Measurements from ENCODE around the gene MXRA8.
A peak's percentile ranks its signal among the peaks of the same experiment; 100 is the strongest.
"Not testable (repeated sequence)": the region's sequence is repeated elsewhere in the genome, so short reads cannot be mapped to it uniquely, and the experiment has no call there.

The MXRA8 gene

GRCh38 chr1:1388078-1388472 lies 29.7 kb upstream of the MXRA8 start:
- no peak overlapping the region for H3K27ac ChIP-seq
- TF ChIP-seq CTCF (IDR thresholded peaks at IDR 0.05) (no peak), ZFX (IDR thresholded peaks at IDR 0.05; ENCODE audit: borderline replicate concordance) (no peak)

- TF ChIP-seq CTCF (IDR thresholded peaks at IDR 0.05) (no peak), ZFX (IDR thresholded peaks at IDR 0.05; ENCODE audit: borderline replicate concordance) (no peak)
- H3K27ac ChIP-seq, result no peak overlapping the region
These were observed 29.0 kb upstream of the MXRA8 start for GRCh38 chr1:1387098-1388077.

- H3K27ac ChIP-seq, result no peak overlapping the region
- TF ChIP-seq ZFX (IDR thresholded peaks at IDR 0.05; ENCODE audit: borderline replicate concordance), result no peak
These were observed 27.6 kb upstream of the MXRA8 start for GRCh38 chr1:1385931-1386330.

GRCh38 chr1:1385339-1385738 lies 27.0 kb upstream of the MXRA8 start:
- H3K27ac ChIP-seq, result not testable (repeated sequence)

- no peak for TF ChIP-seq CTCF (IDR thresholded peaks at IDR 0.05)
- TF ChIP-seq ZFX (IDR thresholded peaks at IDR 0.05; ENCODE audit: borderline replicate concordance), result no peak
- H3K27ac ChIP-seq, result no peak overlapping the region
These were observed 22.9 kb upstream of the MXRA8 start for GRCh38 chr1:1381294-1381693.

GRCh38 chr1:1380860-1381259 lies 22.5 kb upstream of the MXRA8 start:
- no peak overlapping the region for H3K27ac ChIP-seq
- TF ChIP-seq CTCF (IDR thresholded peaks at IDR 0.05) (no peak), ZFX (IDR thresholded peaks at IDR 0.05; ENCODE audit: borderline replicate concordance) (no peak)

- TF ChIP-seq ZFX (IDR thresholded peaks at IDR 0.05; ENCODE audit: borderline replicate concordance), result no peak
- no peak for TF ChIP-seq CTCF (IDR thresholded peaks at IDR 0.05)
These were observed 19.3 kb upstream of the MXRA8 start for GRCh38 chr1:1377540-1378205.

GRCh38 chr1:1376551-1377226 lies 18.3 kb upstream of the MXRA8 start:
- peak overlapping the region; percentile 84; the same call in 1 of the 2 replicates for H3K27ac ChIP-seq
- TF ChIP-seq ZFX (IDR thresholded peaks at IDR 0.05; ENCODE audit: borderline replicate concordance) (no peak), CTCF (IDR thresholded peaks at IDR 0.05) (no peak)

More at GRCh38 chr1:1377540-1378205, 19.3 kb upstream of the MXRA8 start:
- no peak overlapping the region for H3K27ac ChIP-seq
